GM12891 (cell line): ENCODE data around the gene CA5B.

Experiments
- POLR2A ChIP-seq: IDR thresholded peaks from 2 replicates; pipeline ENCODE4 v1.6.1; 2011; ENCODE audit warnings: low read depth, low read length, control low read depth
- POLR2AphosphoS5 ChIP-seq: IDR thresholded peaks from 2 replicates; pipeline ENCODE4 v1.6.1; 2011; ENCODE audit warnings: low read depth, low read length, control low read depth
- POU2F2 ChIP-seq: IDR thresholded peaks from 2 replicates; pipeline ENCODE4 v1.6.1; 2011; ENCODE audit warnings: low read depth, mild to moderate bottlenecking, control low read depth, low read length, moderate library complexity
- TAF1 ChIP-seq: IDR thresholded peaks from 2 replicates; pipeline ENCODE4 v1.6.1; 2011; ENCODE audit warnings: low read depth, low read length, control low read depth

- TF ChIP-seq POLR2A: no peak
- TF ChIP-seq POLR2AphosphoS5: no peak
- no peak for TF ChIP-seq TAF1
- no peak for TF ChIP-seq POU2F2
Measured at GRCh38 chrX:15744181-15744867, 6.3 kb downstream of the CA5B start.
